ENCODE measurements around the gene KRTAP26-1.

The KRTAP26-1 gene

GRCh38 chr21:30320215-30320614 is at the start of gene KRTAP26-1:
TSS of gene KRTAP26-1 (minus strand) at chr21:30320315. CDS start at chr21:30320035, 280 bp downstream.
- no peak for DNase-seq

GRCh38 chr21:30355906-30356305 is 35.8 kb upstream of the KRTAP26-1 start:
- DNase-seq = no peak

GRCh38 chr21:30354308-30355005 is 34.3 kb upstream of the KRTAP26-1 start:
- no peak for DNase-seq

GRCh38 chr21:30351534-30351933 is 31.4 kb upstream of the KRTAP26-1 start:
- no peak for DNase-seq

- no peak for DNase-seq
Observed at GRCh38 chr21:30349572-30349971, 29.5 kb upstream of the KRTAP26-1 start.

- DNase-seq = no peak
Observed at GRCh38 chr21:30348506-30348905, 28.4 kb upstream of the KRTAP26-1 start, which contains the start of gene KRTAP23-1. TSS of gene KRTAP23-1 (minus strand) at chr21:30348606. CDS start at chr21:30348606, 0 bp downstream.

- no peak for DNase-seq
Observed at GRCh38 chr21:30345014-30345413, 24.9 kb upstream of the KRTAP26-1 start.

- DNase-seq = no peak
Observed at GRCh38 chr21:30340714-30341573, 20.8 kb upstream of the KRTAP26-1 start.

- no peak for DNase-seq
Observed at GRCh38 chr21:30338717-30339116, 18.6 kb upstream of the KRTAP26-1 start.

GRCh38 chr21:30337772-30338171 is 17.7 kb upstream of the KRTAP26-1 start:
- no peak for DNase-seq

GRCh38 chr21:30337276-30337744 is 17.2 kb upstream of the KRTAP26-1 start, which contains the start of gene KRTAP27-1:
TSS of gene KRTAP27-1 (minus strand) at chr21:30337694. CDS start at chr21:30337668, 26 bp downstream.
- no peak for DNase-seq

- no peak for DNase-seq
Observed at GRCh38 chr21:30336596-30336995, 16.5 kb upstream of the KRTAP26-1 start.

GRCh38 chr21:30333736-30334135 is 13.6 kb upstream of the KRTAP26-1 start:
- no peak for DNase-seq

- no peak for DNase-seq
Observed at GRCh38 chr21:30332681-30333080, 12.6 kb upstream of the KRTAP26-1 start.

GRCh38 chr21:30329203-30329875 is 9.2 kb upstream of the KRTAP26-1 start:
- DNase-seq = no peak

GRCh38 chr21:30326390-30326789 is 6.3 kb upstream of the KRTAP26-1 start:
- DNase-seq = no peak

- DNase-seq = no peak
Observed at GRCh38 chr21:30315701-30316100, 4.4 kb downstream of the KRTAP26-1 start.

GRCh38 chr21:30306884-30307283 is 13.2 kb downstream of the KRTAP26-1 start:
- no peak for DNase-seq

GRCh38 chr21:30305136-30305535 is 15.0 kb downstream of the KRTAP26-1 start:
- DNase-seq = no peak

- no peak for DNase-seq
Observed at GRCh38 chr21:30289215-30289614, 30.9 kb downstream of the KRTAP26-1 start, which contains the start of gene KRTAP25-1. TSS of gene KRTAP25-1 (minus strand) at chr21:30289514. CDS start at chr21:30289490, 24 bp downstream.

GRCh38 chr21:30282850-30283249 is 37.3 kb downstream of the KRTAP26-1 start, which contains the start of gene KRTAP24-1:
TSS of gene KRTAP24-1 (minus strand) at chr21:30282950. CDS start at chr21:30282932, 18 bp downstream.
- no peak for DNase-seq

GRCh38 chr21:30271611-30272010 is 48.5 kb downstream of the KRTAP26-1 start:
- DNase-seq = no peak

- no peak for DNase-seq
Observed at GRCh38 chr21:30271156-30271555, 49.0 kb downstream of the KRTAP26-1 start.

Measured in NCI-H187 (cell line).